ENCODE measurements around the gene ZBTB42.

DNA sequence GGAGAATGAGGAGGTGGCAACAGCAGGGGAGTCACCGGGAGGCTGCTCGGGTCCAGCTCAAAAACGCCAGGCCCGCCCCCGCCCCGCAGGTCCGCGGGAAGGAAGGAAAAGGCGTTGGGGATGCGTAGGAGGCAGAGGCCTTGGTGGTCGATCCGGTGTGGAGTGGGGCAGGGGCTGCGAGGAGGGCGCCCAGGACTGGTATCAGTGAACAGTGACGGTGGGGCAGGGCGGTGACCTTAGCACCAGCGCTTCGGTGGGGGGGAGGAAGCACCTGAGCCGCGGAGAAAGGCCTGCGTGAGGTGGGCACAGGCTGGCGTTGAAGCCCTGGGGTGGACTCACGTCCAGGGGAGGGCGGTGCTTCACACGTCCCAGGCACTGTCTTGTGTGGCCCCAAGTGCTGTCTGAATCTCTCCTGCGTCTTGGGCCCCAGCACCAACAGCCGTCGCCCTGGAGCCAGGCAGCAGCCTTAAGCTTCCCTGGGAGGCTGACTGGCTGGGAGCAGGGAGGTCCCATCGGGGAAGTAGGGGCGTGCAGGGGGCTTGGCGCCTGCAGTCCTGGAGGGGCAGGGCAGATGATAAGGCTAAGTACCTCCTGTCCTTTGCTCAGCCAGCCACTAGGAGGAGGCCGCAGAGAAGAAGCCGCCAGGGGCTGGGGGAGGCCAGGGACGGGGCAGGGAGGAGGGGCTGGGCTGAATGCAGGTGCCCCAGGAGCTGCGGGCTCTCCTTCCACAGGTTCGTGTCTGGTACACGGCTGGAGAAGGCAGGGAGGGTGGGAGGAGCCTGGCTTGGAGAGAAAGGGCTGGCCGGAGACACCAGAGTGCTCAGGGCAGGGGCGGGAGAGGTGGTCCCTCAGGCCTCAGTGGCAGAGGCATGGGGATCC is 26.5 kb downstream of the ZBTB42 start:
- TF ChIP-seq, protein P1, sequence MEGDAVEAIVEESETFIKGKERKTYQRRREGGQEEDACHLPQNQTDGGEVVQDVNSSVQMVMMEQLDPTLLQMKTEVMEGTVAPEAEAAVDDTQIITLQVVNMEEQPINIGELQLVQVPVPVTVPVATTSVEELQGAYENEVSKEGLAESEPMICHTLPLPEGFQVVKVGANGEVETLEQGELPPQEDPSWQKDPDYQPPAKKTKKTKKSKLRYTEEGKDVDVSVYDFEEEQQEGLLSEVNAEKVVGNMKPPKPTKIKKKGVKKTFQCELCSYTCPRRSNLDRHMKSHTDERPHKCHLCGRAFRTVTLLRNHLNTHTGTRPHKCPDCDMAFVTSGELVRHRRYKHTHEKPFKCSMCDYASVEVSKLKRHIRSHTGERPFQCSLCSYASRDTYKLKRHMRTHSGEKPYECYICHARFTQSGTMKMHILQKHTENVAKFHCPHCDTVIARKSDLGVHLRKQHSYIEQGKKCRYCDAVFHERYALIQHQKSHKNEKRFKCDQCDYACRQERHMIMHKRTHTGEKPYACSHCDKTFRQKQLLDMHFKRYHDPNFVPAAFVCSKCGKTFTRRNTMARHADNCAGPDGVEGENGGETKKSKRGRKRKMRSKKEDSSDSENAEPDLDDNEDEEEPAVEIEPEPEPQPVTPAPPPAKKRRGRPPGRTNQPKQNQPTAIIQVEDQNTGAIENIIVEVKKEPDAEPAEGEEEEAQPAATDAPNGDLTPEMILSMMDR (IDR thresholded peaks at IDR 0.05), result peak; percentile 79
- TF ChIP-seq POLR2AphosphoS5 (IDR thresholded peaks at IDR 0.05; ENCODE audit: low read depth, low read length), result no peak
